Measurements from ENCODE around the gene RNASE13.
"Not testable (repeated sequence)": the region's sequence is repeated elsewhere in the genome, so short reads cannot be mapped to it uniquely, and the experiment has no call there.

The RNASE13 gene

DNA sequence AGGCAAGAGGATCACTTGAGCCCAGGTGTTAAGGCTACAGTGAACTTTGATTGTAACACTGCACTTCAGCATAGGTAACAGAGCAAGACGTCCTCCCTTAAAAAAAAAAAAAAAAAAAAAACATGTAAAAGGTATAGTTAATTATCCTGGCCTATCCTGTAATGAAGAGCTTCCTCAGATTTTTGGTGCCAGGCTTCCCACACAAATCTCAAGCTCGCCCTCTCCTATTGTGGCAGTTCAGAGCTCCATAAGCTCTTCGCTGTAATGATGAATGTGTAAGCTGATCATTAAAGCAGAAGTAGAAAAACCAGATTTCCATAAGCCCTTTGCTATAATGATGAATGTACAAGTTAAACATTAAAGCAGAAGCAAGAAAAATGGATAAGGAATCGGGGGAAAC lies 37.5 kb downstream of the RNASE13 start:
- H3K9me3 ChIP-seq (ENCODE audit: control insufficient read depth in 5 of 5, low read length in 5 of 5), result no peaks in the 10 kb centered on the region
- no peak overlapping the region for H3K9ac ChIP-seq (ENCODE audit: low read length in 5 of 5)
- H3K27ac ChIP-seq (ENCODE audit: low read depth, low read length), result no peak overlapping the region
- no peaks in the 10 kb centered on the region for H3K27me3 ChIP-seq (ENCODE audit: control insufficient read depth in 5 of 5, insufficient read depth in 4 of 5, low read length in 5 of 5)
- H3K4me1 ChIP-seq (ENCODE audit: control insufficient read depth in 5 of 5, insufficient read depth in 5 of 5, low read length in 5 of 5), result peaks cover 2 to 9% (median 4%) of the 10 kb centered on the region in 5 donors
- H3K36me3 ChIP-seq (ENCODE audit: control insufficient read depth in 5 of 5, insufficient read depth in 5 of 5, low read length in 5 of 5), result peaks cover 34 to 55% (median 51%) of the 10 kb centered on the region in 5 donors
- no peak overlapping the region for H3K4me3 ChIP-seq (ENCODE audit: low read depth in 1 of 5, low read length in 5 of 5)

DNA sequence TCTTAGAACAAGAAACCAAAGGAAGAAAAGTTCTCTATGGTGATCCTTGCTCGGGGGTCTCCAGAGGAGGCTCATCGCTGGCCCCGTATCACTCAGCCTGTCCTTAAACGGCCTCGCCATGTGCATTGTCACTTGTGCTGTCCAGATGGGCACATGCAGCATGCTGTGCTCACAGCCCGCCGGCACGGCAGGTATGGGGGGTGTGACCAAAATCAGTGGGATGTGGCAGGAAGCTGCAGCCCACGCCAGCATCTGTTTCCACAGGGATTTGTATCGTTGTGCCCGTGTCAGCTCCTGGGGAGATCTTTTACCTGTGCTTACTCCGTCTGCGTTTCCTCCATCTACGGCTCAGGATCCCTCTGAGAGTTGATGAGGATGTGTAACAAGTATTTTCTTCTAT lies 38.1 kb downstream of the RNASE13 start:
- Histone ChIP-seq H3K4me3 (ENCODE audit: low read depth in 1 of 5, low read length in 5 of 5) (no peak overlapping the region), H3K27me3 (ENCODE audit: control insufficient read depth in 5 of 5, insufficient read depth in 4 of 5, low read length in 5 of 5) (no peaks in the 10 kb centered on the region), H3K9ac (ENCODE audit: low read length in 5 of 5) (no peak overlapping the region), H3K9me3 (ENCODE audit: control insufficient read depth in 5 of 5, low read length in 5 of 5) (no peaks in the 10 kb centered on the region), H3K4me1 (ENCODE audit: control insufficient read depth in 5 of 5, insufficient read depth in 5 of 5, low read length in 5 of 5) (peaks cover 2 to 9% (median 7%) of the 10 kb centered on the region in 5 donors), H3K27ac (ENCODE audit: low read depth, low read length) (no peak overlapping the region), H3K36me3 (ENCODE audit: control insufficient read depth in 5 of 5, insufficient read depth in 5 of 5, low read length in 5 of 5) (peaks cover 34 to 58% (median 53%) of the 10 kb centered on the region in 5 donors)

- Histone ChIP-seq H3K27ac (ENCODE audit: low read depth, low read length) (peak within 1 kb of the TSS; percentile 72), H3K36me3 (ENCODE audit: control insufficient read depth in 5 of 5, insufficient read depth in 5 of 5, low read length in 5 of 5) (peaks cover 20 to 32% (median 29%) of the 10 kb centered on the region in 5 donors), H3K9ac (ENCODE audit: low read length in 5 of 5) (peak within 1 kb of the TSS; percentile 71 to 92 (median 83)), H3K4me3 (ENCODE audit: low read depth in 1 of 5, low read length in 5 of 5) (peak within 1 kb of the TSS; percentile 87 to 99 (median 93)), H3K4me1 (ENCODE audit: control insufficient read depth in 5 of 5, insufficient read depth in 5 of 5, low read length in 5 of 5) (peaks cover 4 to 26% (median 22%) of the 10 kb centered on the region in 5 donors), H3K9me3 (ENCODE audit: control insufficient read depth in 5 of 5, low read length in 5 of 5) (no peaks in the 10 kb centered on the region), H3K27me3 (ENCODE audit: control insufficient read depth in 5 of 5, insufficient read depth in 4 of 5, low read length in 5 of 5) (no peaks in the 10 kb centered on the region)
These were observed 44.6 kb downstream of the RNASE13 start, which contains the start of gene METTL17 for GRCh38 chr14:20989787-20990600. TSS of gene METTL17 (plus strand) at chr14:20989980. CDS start at chr14:20990003, 23 bp downstream.

DNA sequence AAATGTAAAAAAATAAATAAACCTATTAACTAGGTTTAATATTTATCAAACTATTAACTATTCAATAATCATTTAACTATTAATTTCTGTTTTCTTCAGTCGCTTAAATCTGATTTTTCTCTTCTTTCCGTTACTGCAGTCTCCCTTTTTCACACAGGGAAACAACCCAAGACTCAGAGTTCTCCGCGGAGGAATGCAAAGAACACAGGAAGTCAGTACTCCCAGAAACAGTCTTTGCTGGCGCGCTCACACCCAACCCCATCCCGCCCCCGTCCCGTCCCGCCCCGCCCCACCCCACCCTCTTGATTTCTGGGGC lies 45.2 kb downstream of the RNASE13 start:
- Histone ChIP-seq H3K36me3 (ENCODE audit: control insufficient read depth in 5 of 5, insufficient read depth in 5 of 5, low read length in 5 of 5) (peaks cover 14 to 26% (median 24%) of the 10 kb centered on the region in 5 donors), H3K9me3 (ENCODE audit: control insufficient read depth in 5 of 5, low read length in 5 of 5) (no peaks in the 10 kb centered on the region), H3K27me3 (ENCODE audit: control insufficient read depth in 5 of 5, insufficient read depth in 4 of 5, low read length in 5 of 5) (no peaks in the 10 kb centered on the region), H3K9ac (ENCODE audit: low read length in 5 of 5) (peak overlapping the region in 3 of 5 donors; percentile 52 to 68 (median 52)), H3K4me1 (ENCODE audit: control insufficient read depth in 5 of 5, insufficient read depth in 5 of 5, low read length in 5 of 5) (peaks cover 4 to 26% (median 22%) of the 10 kb centered on the region in 5 donors), H3K27ac (ENCODE audit: low read depth, low read length) (peak overlapping the region; percentile 72), H3K4me3 (ENCODE audit: low read depth in 1 of 5, low read length in 5 of 5) (peak overlapping the region; percentile 53 to 99 (median 92))

GRCh38 chr14:20988717-20989470 lies 45.7 kb downstream of the RNASE13 start:
- peak overlapping the region in 3 of 5 donors; percentile 52 to 68 (median 52) for H3K9ac ChIP-seq (ENCODE audit: low read length in 5 of 5)
- H3K36me3 ChIP-seq (ENCODE audit: control insufficient read depth in 5 of 5, insufficient read depth in 5 of 5, low read length in 5 of 5), result peaks cover 10 to 21% (median 18%) of the 10 kb centered on the region in 5 donors
- H3K27me3 ChIP-seq (ENCODE audit: control insufficient read depth in 5 of 5, insufficient read depth in 4 of 5, low read length in 5 of 5), result no peaks in the 10 kb centered on the region
- no peaks in the 10 kb centered on the region for H3K9me3 ChIP-seq (ENCODE audit: control insufficient read depth in 5 of 5, low read length in 5 of 5)
- peaks cover 4 to 26% (median 22%) of the 10 kb centered on the region in 5 donors for H3K4me1 ChIP-seq (ENCODE audit: control insufficient read depth in 5 of 5, insufficient read depth in 5 of 5, low read length in 5 of 5)
- H3K27ac ChIP-seq (ENCODE audit: low read depth, low read length), result peak overlapping the region; percentile 72
- peak overlapping the region; percentile 26 to 95 (median 53) for H3K4me3 ChIP-seq (ENCODE audit: low read depth in 1 of 5, low read length in 5 of 5)

DNA sequence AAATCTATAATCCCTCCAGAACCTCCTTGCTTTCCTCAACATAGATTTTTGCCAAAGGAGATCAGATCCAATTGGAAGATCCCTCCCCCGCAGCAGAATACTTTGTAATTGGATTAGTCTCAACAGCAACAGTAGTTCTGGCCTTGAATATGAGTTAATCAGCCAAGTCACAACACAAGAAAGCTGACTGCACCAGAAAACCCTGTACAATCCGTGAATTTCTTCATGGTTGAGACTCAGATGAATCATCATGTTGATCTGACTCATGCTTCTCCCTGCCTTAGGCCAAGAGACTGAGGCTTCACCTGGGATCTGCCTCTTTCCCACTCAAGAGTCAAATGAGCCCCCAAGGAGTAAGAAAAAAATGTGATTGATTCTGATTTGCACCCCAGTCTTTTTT lies 47.8 kb downstream of the RNASE13 start:
- no peaks in the 10 kb centered on the region for H3K9me3 ChIP-seq (ENCODE audit: control insufficient read depth in 5 of 5, low read length in 5 of 5)
- peaks cover 0 to 3% (median under 1%) of the 10 kb centered on the region in 5 donors for H3K36me3 ChIP-seq (ENCODE audit: control insufficient read depth in 5 of 5, insufficient read depth in 5 of 5, low read length in 5 of 5)
- no peak overlapping the region for H3K27ac ChIP-seq (ENCODE audit: low read depth, low read length)

DNA sequence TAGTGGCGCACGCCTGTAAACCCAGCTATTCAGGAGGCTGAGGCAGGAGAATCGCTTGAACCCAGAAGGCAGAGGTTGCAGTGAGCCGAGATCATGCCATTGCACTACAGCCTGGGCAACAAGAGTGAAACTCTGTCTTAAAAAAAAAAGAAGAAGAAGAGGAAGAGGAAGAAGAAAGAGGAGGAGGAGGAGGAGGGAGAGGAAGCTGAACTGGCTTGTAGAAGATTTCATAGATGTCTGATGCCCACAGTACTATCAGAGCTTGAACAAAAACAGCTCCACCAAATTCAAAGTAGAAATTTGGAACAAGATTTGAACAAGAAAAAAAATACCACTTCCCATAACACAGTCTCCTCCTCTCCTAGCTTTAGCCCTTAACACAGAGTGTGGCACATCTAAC lies 49.0 kb downstream of the RNASE13 start:
- not testable (repeated sequence) for H3K36me3 ChIP-seq (ENCODE audit: control insufficient read depth in 5 of 5, insufficient read depth in 5 of 5, low read length in 5 of 5); H3K27ac ChIP-seq (ENCODE audit: low read depth, low read length); H3K27me3 ChIP-seq (ENCODE audit: control insufficient read depth in 5 of 5, insufficient read depth in 4 of 5, low read length in 5 of 5); H3K4me3 ChIP-seq (ENCODE audit: low read depth in 1 of 5, low read length in 5 of 5); H3K9me3 ChIP-seq (ENCODE audit: control insufficient read depth in 5 of 5, low read length in 5 of 5); H3K9ac ChIP-seq (ENCODE audit: low read length in 5 of 5)
- peaks cover 2 to 15% (median 14%) of the 10 kb centered on the region in 5 donors for H3K4me1 ChIP-seq (ENCODE audit: control insufficient read depth in 5 of 5, insufficient read depth in 5 of 5, low read length in 5 of 5)

More for the DNA sequence above, 47.8 kb downstream of the RNASE13 start:
- no peak overlapping the region for H3K4me3 ChIP-seq (ENCODE audit: low read depth in 1 of 5, low read length in 5 of 5)
- peaks cover 4 to 25% (median 22%) of the 10 kb centered on the region in 5 donors for H3K4me1 ChIP-seq (ENCODE audit: control insufficient read depth in 5 of 5, insufficient read depth in 5 of 5, low read length in 5 of 5)
- no peak overlapping the region for H3K9ac ChIP-seq (ENCODE audit: low read length in 5 of 5)
- no peaks in the 10 kb centered on the region for H3K27me3 ChIP-seq (ENCODE audit: control insufficient read depth in 5 of 5, insufficient read depth in 4 of 5, low read length in 5 of 5)
